K562 (cell line): ENCODE data around the gene NXN. TPM values are rescaled to one million over a fixed set of nuclear protein-coding genes. Genes with fewer than 3 reads are reported as not detected.
A peak's percentile ranks its signal among the peaks of the same experiment; 100 is the strongest.

Source experiments
- ATAC-seq: fragments of 200-7000 bp; cut with Tn5 transposase; 3 replicates; pipeline ENCODE4 v1.9.1; 2020; ENCODE audit warnings: moderate library complexity
- BruUV-seq: library from RNA; stranded (reverse); fragments of 400-500 nt; replicated peaks from 2 replicates; lab custom pipeline; 2021; lab: Mats Ljungman, UMichigan
- CTCF ChIA-PET: fragments of 300-600 bp; formaldehyde crosslinking; extraction: SDS; loops from one replicate; lab custom pipeline; 2021; ENCODE audit warnings: low intra/inter-chr PET ratio; lab: Yijun Ruan, JAX
- POLR2A ChIA-PET: fragments of 300-600, 350-650 bp; sonication (Branson Sonifier 250); formaldehyde crosslinking; extraction: SDS; loops from one replicate; lab custom pipeline; 2021; ENCODE audit warnings: antibody characterized with exemption, inconsistent platforms; lab: Yijun Ruan, JAX
- DNase-seq, 4 experiments: peaks; one replicate each; pipeline versions ENCODE4 v3.0.0 to v3.0.0-alpha.2; 2011 to 2018; ENCODE audit warnings: low spot score in 3 of 4, mixed read lengths in 3 of 4; ENCODE audit errors: extremely low read depth in 1 of 4
- FAIRE-seq: peaks from 2 replicates; lab custom pipeline; 2011; peaks lifted over from hg19 to GRCh38; lab: Jason Lieb, UNC
- H2AFZ ChIP-seq: 2 replicates; pipeline ENCODE4 v1.6.0; 2011; ENCODE audit warnings: low read depth, low read length, control low read depth, inconsistent platforms
- H3K27ac ChIP-seq: fragments of 200-600 bp; 3 replicates; pipeline ENCODE4 v1.8.0; 2011; ENCODE audit warnings: low read depth, mild to moderate bottlenecking, control low read depth, inconsistent platforms, low read length, moderate library complexity, mixed read lengths; ENCODE audit errors: extremely low read depth
- H3K27me3 ChIP-seq, 2 experiments: fragments of 300-600 bp in 1 of 2; 2 replicates in 1 of 2; 3 replicates in 1 of 2; pipeline versions ENCODE4 v1.6.0 to v1.8.0; 2011; ENCODE audit warnings: inconsistent platforms in 2 of 2, low read length in 2 of 2, mild to moderate bottlenecking in 1 of 2, mixed read lengths in 1 of 2, moderate library complexity in 1 of 2; ENCODE audit not compliant: control insufficient read depth in 2 of 2, insufficient read depth in 2 of 2
- H3K36me3 ChIP-seq: fragments of 300-600 bp; 3 replicates; pipeline ENCODE4 v1.8.0; 2011; ENCODE audit warnings: mild to moderate bottlenecking, low read length, inconsistent platforms; ENCODE audit not compliant: control insufficient read depth, insufficient read depth
- H3K4me1 ChIP-seq, 2 experiments: fragments of 200-600 bp in 1 of 2; replicated peaks in 1 of 2; 2 replicates in 1 of 2; 3 replicates in 1 of 2; pipeline versions ENCODE4 v1.5.1 to v1.8.0; 2011; ENCODE audit warnings: inconsistent platforms in 2 of 2, low read length in 2 of 2, mild to moderate bottlenecking in 1 of 2, mixed read lengths in 1 of 2, moderate library complexity in 1 of 2; ENCODE audit not compliant: control insufficient read depth in 2 of 2, insufficient read depth in 2 of 2
- H3K4me2 ChIP-seq: 2 replicates; pipeline ENCODE4 v1.6.1; 2011; ENCODE audit warnings: low read length, control low read depth, inconsistent platforms, mixed read lengths; ENCODE audit not compliant: insufficient read depth
- H3K4me3 ChIP-seq: fragments of 200-600 bp; sonication (generic), shearing (Covaris generic); 2 replicates; pipeline ENCODE4 v1.5.1; 2016; ENCODE audit warnings: control low read depth, inconsistent platforms
- H3K79me2 ChIP-seq: fragments of 200-600 bp; 3 replicates; pipeline ENCODE4 v1.8.0; 2011; ENCODE audit warnings: low read length, inconsistent platforms; ENCODE audit not compliant: control insufficient read depth, insufficient read depth
- H3K9ac ChIP-seq, 2 experiments: 2 replicates each; pipeline versions ENCODE4 v1.6.0 to v1.6.1; 2011; ENCODE audit warnings: low read depth in 2 of 2, low read length in 2 of 2, control low read depth in 1 of 2, inconsistent platforms in 1 of 2, mild to moderate bottlenecking in 1 of 2, mixed read lengths in 1 of 2; ENCODE audit not compliant: insufficient read depth in 1 of 2
- H3K9me1 ChIP-seq: one replicate; pipeline ENCODE4 v1.6.0; 2011; ENCODE audit warnings: inconsistent platforms, mild to moderate bottlenecking, low read length, moderate library complexity; ENCODE audit not compliant: control insufficient read depth, insufficient read depth
- H3K9me3 ChIP-seq: replicated peaks from 2 replicates; pipeline ENCODE4 v1.5.1; 2011; ENCODE audit warnings: low read depth, low read length, inconsistent platforms; ENCODE audit not compliant: control insufficient read depth, insufficient read depth
- H4K20me1 ChIP-seq: replicated peaks from 2 replicates; pipeline ENCODE4 v1.6.1; 2011; ENCODE audit warnings: low read length, inconsistent platforms, mixed read lengths; ENCODE audit not compliant: control insufficient read depth, insufficient read depth
- CBFA2T3 ChIP-seq: fragments of 450-650 bp; IDR thresholded peaks from 2 replicates; pipeline ENCODE4 v1.6.1; 2017
- FOS ChIP-seq: IDR thresholded peaks from 3 replicates; pipeline ENCODE4 v1.6.1; 2011; ENCODE audit not compliant: insufficient read length; ENCODE audit errors: extremely low read depth
- NELFE ChIP-seq: IDR thresholded peaks from 2 replicates; pipeline ENCODE4 v1.6.1; 2011; ENCODE audit warnings: mild to moderate bottlenecking; ENCODE audit not compliant: insufficient read depth, insufficient read length
- NFE2L1 ChIP-seq: fragments of 450-650 bp; IDR thresholded peaks from 2 replicates; pipeline ENCODE4 v1.6.1; 2016; ENCODE audit warnings: missing genetic modification characterization, low read depth, mild to moderate bottlenecking, missing compliant biosample characterization, moderate library complexity, borderline replicate concordance
- NFYB ChIP-seq: IDR thresholded peaks from 2 replicates; pipeline ENCODE4 v1.6.1; 2011; ENCODE audit warnings: mild to moderate bottlenecking, moderate library complexity; ENCODE audit not compliant: insufficient read length; ENCODE audit errors: extremely low read depth
- TBL1XR1 ChIP-seq, 2 experiments: IDR thresholded peaks; 2 replicates each; pipeline ENCODE4 v1.6.1; 2012; ENCODE audit warnings: improper control_type of control experiment in 2 of 2, low read length in 2 of 2, mild to moderate bottlenecking in 1 of 2
- ZBTB7A ChIP-seq: IDR thresholded peaks from 2 replicates; pipeline ENCODE4 v1.6.1; 2011; ENCODE audit warnings: low read depth, mild to moderate bottlenecking, low read length, moderate library complexity, borderline replicate concordance; ENCODE audit not compliant: control insufficient read depth
- ZKSCAN1 ChIP-seq: fragments of 150-350 bp; IDR thresholded peaks from 2 replicates; pipeline ENCODE4 v1.6.1; 2016; ENCODE audit warnings: low read depth, low read length
- WGBS: fragments of 100-300 bp; shearing (Covaris generic); methylation state at CpG from one replicate; pipeline ENCODE4 v1.1.6; 2016; ENCODE audit warnings: low coverage, mixed read lengths; ENCODE audit not compliant: insufficient coverage; ENCODE audit errors: missing lambda C conversion rate; 5-methylcytosine and 5-hydroxymethylcytosine counted together
- in situ Hi-C: fragments of 300-500 bp; cut with MboI; formaldehyde crosslinking; loops from 4 replicates; pipeline ENCODE4 v1.15.0; 2018; ENCODE audit warnings: inconsistent platforms, mixed read lengths
- intact Hi-C: fragments of 100-400 bp; cut with micrococcal nuclease; formaldehyde crosslinking; loops from 2 replicates; pipeline ENCODE4 v1.14.2; 2022
- polyA plus RNA-seq, 8 experiments: library from polyadenylated mRNA; depleted of rRNA in 4 of 8; stranded (reverse) in 5 of 8; unstranded in 3 of 8; fragments of >200 nt; fragmentation: Nextera tagmentation in 2 of 8; fragmentation: Illumina TruSeq in 1 of 8; extraction: Ambion mirVana in 2 of 8; extraction: Trizol in 1 of 8; gene quantifications; 2 replicates each; pipeline versions ENCODE4 v1.2.1 to v1.2.3, GENCODE V29; 2011 to 2014; ENCODE audit warnings: inconsistent platforms in 1 of 8, missing spikeins in 1 of 8
- total RNA-seq, 7 experiments: library from RNA; depleted of rRNA in 6 of 7; stranded (reverse); fragments of >200 nt in 6 of 7; fragmentation: Illumina TruSeq in 2 of 7; extraction: Trizol in 2 of 7; gene quantifications; 2 replicates each; pipeline versions ENCODE4 v1.2.1 to v1.2.3, GENCODE V29; 2011 to 2021; ENCODE audit warnings: low replicate concordance in 1 of 7
- TF ChIP-seq, protein P1 (sequence below): sonication (generic); formaldehyde crosslinking; IDR thresholded peaks from 2 replicates; pipeline ENCODE4 v1.8.1; 2023; ENCODE audit warnings: mild to moderate bottlenecking, missing genetic modification reagents
- TF ChIP-seq, protein P2 (sequence below): fragments of 450-650 bp; IDR thresholded peaks from 2 replicates; pipeline ENCODE4 v1.6.1; 2016

NXN gene
- total and polyA plus RNA-seq, 9 of the 15 experiments (the other 6 are each of a cell fraction or from before 2014, with no cell fraction given): 0.08 to 0.39 (median 0.29) TPM; not detected in 5

GRCh38 chr17:883586-883962, 96.0 kb downstream of the NXN start (continued):
- TF ChIP-seq ZBTB7A: no peak
- no peak for TF ChIP-seq NFYB
- TF ChIP-seq TBL1XR1 (IDR thresholded peaks at IDR 0.05; ENCODE audit: low read length in 2 of 2): no peak
- no peak for TF ChIP-seq NFE2L1 (tag)
- TF ChIP-seq, protein P1, sequence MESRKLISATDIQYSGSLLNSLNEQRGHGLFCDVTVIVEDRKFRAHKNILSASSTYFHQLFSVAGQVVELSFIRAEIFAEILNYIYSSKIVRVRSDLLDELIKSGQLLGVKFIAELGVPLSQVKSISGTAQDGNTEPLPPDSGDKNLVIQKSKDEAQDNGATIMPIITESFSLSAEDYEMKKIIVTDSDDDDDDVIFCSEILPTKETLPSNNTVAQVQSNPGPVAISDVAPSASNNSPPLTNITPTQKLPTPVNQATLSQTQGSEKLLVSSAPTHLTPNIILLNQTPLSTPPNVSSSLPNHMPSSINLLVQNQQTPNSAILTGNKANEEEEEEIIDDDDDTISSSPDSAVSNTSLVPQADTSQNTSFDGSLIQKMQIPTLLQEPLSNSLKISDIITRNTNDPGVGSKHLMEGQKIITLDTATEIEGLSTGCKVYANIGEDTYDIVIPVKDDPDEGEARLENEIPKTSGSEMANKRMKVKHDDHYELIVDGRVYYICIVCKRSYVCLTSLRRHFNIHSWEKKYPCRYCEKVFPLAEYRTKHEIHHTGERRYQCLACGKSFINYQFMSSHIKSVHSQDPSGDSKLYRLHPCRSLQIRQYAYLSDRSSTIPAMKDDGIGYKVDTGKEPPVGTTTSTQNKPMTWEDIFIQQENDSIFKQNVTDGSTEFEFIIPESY (CRISPR knock-in tag): no peak
- TF ChIP-seq NELFE: no peak
- TF ChIP-seq ZKSCAN1: no peak
- TF ChIP-seq, all 486 proteins: peak for 0

DNA sequence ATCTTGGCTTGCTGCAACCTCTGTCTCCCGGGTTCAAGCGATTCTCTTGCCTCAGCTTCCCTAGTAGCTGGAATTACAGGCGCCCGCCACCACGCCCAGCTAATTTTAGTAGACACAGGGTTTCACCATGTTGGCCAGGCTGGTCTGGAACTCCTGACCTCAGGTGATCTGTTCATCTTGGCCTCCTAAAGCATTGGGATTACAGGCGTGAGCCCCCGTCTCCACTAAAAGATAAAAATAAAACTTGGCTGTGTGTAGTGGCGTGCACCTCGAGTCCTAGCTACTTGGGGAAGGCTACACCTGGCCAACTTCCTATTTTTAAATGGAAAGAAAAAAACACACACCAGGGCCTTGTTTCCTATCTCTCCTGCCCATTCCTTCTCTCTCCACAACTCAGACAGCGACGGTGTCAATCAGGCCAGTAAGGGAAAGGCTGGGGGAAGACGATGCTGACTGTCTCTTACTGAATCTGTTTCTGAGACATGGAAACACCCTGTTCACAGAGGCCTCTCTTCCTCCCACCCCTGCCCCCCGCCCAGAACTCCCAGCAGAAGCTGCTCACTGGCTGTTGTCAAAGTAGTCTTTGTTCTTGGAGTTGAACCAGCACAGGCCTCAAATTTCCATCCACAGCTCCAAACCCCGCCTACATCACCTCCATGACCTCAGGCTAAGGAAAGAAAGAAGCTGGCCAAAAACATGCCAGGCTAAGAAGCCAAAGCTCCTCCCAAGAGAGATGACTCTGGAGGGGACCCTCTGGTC, 96.6 kb downstream of the NXN start:
- WGBS: 45% methylated on average over 9 of the region's 14 CpGs
- no peak for FAIRE-seq
- peaks cover 6 to 27% of the 10 kb centered on the region in 2 experiments; a peak in 3 of 5 replicates for H3K27me3 ChIP-seq
- no peak overlapping the region for H3K9ac ChIP-seq
- no peak overlapping the region for H3K4me2 ChIP-seq
- no peaks in the 10 kb centered on the region for H3K79me2 ChIP-seq
- intact Hi-C loops (loop anchor here (5.0 kb wide), 1 partner anchor 99 kb away; no protein-coding TSS in a partner anchor), in situ Hi-C loops (loop anchor here (10.0 kb wide), 1 partner anchor 92 kb away; the partner anchor contains the start of gene NXN)
- 0 out of 2 replicates have a peak, but pooled peaks have one; percentile 10 for TF ChIP-seq CBFA2T3
- TF ChIP-seq, protein P2, sequence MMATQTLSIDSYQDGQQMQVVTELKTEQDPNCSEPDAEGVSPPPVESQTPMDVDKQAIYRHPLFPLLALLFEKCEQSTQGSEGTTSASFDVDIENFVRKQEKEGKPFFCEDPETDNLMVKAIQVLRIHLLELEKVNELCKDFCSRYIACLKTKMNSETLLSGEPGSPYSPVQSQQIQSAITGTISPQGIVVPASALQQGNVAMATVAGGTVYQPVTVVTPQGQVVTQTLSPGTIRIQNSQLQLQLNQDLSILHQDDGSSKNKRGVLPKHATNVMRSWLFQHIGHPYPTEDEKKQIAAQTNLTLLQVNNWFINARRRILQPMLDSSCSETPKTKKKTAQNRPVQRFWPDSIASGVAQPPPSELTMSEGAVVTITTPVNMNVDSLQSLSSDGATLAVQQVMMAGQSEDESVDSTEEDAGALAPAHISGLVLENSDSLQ: peak; percentile 61; the same call in 1 of the 2 replicates
- TF ChIP-seq FOS: no peak
- H3K36me3 ChIP-seq: no peaks in the 10 kb centered on the region
- DNase-seq: no peak
- no peaks in the 10 kb centered on the region for H3K9me1 ChIP-seq
- no peak overlapping the region for H3K4me3 ChIP-seq
- no peak overlapping the region for H3K27ac ChIP-seq
- CTCF ChIA-PET: no interaction called here
- H3K4me1 ChIP-seq: no peaks in the 10 kb centered on the region; a peak in 1 of 5 replicates
- H4K20me1 ChIP-seq: no peaks in the 10 kb centered on the region
- no peaks in the 10 kb centered on the region for H3K9me3 ChIP-seq
- POLR2A ChIA-PET: no interaction called here
- H2AFZ ChIP-seq: no peak overlapping the region
- no TSS peak for BruUV-seq
- ATAC-seq: no peak
